Prostate gland (tissue), 2 donors: ENCODE results near the gene EIF4E. TPM values are rescaled to one million over a fixed set of nuclear protein-coding genes. Genes with fewer than 3 reads are reported as not detected.
"Not testable (repeated sequence)": the region's sequence is repeated elsewhere in the genome, so short reads cannot be mapped to it uniquely, and the experiment has no call there.

ENCODE experiments used
- DNase-seq: peaks from one replicate; pipeline ENCODE4 v3.0.0-alpha.2; 2019; ENCODE audit warnings: low spot score
- H3K27ac ChIP-seq, 2 donors: fragments of 200-600 bp; sonication (generic); 2 replicates each; pipeline ENCODE4 v1.5.1; 2017 to 2019
- H3K27me3 ChIP-seq: fragments of 200-600 bp; sonication (generic); replicated peaks from 2 replicates; pipeline ENCODE4 v1.5.1; 2019; ENCODE audit not compliant: insufficient read depth
- H3K36me3 ChIP-seq, 2 donors: fragments of 200-600 bp; sonication (generic); 1 replicate in 1 of 2; 2 replicates in 1 of 2; pipeline versions ENCODE4 v1.5.1 to v1.8.1; 2017 to 2019
- H3K4me1 ChIP-seq: fragments of 200-600 bp; sonication (generic); replicated peaks from 2 replicates; pipeline ENCODE4 v1.5.1; 2019
- H3K4me3 ChIP-seq, 2 donors: fragments of 200-600 bp; sonication (generic); 2 replicates each; pipeline ENCODE4 v1.5.1; 2017 to 2019
- H3K9me3 ChIP-seq: fragments of 200-600 bp; sonication (generic); 2 replicates; pipeline ENCODE4 v1.5.1; 2017
- CTCF ChIP-seq, 4 experiments: fragments of 200-600 bp in 2 of 4; fragments of 450-650 bp in 2 of 4; sonication (generic) in 2 of 4; IDR thresholded peaks; 1 replicate in 3 of 4; 2 replicates in 1 of 4; pipeline ENCODE4 v1.5.1; 2016 to 2019; ENCODE audit warnings: antibody characterized with exemption in 4 of 4, mild to moderate bottlenecking in 2 of 4, moderate library complexity in 2 of 4
- POLR2A ChIP-seq: fragments of 450-650 bp; IDR thresholded peaks from one replicate; pipeline ENCODE4 v1.6.1; 2016; ENCODE audit warnings: antibody characterized with exemption, mild to moderate bottlenecking
- POLR2AphosphoS5 ChIP-seq: sonication (generic); formaldehyde crosslinking; IDR thresholded peaks from one replicate; pipeline ENCODE4 v1.6.1; 2017; ENCODE audit warnings: antibody characterized with exemption
- WGBS: methylation state at CpG from one replicate; pipeline ENCODE4 v1.1.5; 2018; 5-methylcytosine and 5-hydroxymethylcytosine counted together
- intact Hi-C: fragments of 100-400 bp; cut with DNase I; formaldehyde crosslinking; loops from one replicate; pipeline ENCODE4 v1.14.2; 2022
- total RNA-seq, 2 donors: library from RNA; depleted of rRNA; stranded (reverse); fragments of >200 nt; gene quantifications; one replicate each; pipeline ENCODE4 v1.1.0, GENCODE V29; 2016

Gene EIF4E
- total RNA-seq, 2 donors from 2014 or later, result 46.8 to 70.9 TPM

GRCh38 chr4:98935633-98936032, 6.7 kb upstream of the EIF4E start:
- H3K4me3 ChIP-seq, result no peak overlapping the region
- intact Hi-C loops, result loop anchor here (5.0 kb wide), 2 partner anchors 117 to 527 kb away; no protein-coding TSS in a partner anchor
- 80% methylated on average over 4 of the region's 4 CpGs for WGBS

DNA sequence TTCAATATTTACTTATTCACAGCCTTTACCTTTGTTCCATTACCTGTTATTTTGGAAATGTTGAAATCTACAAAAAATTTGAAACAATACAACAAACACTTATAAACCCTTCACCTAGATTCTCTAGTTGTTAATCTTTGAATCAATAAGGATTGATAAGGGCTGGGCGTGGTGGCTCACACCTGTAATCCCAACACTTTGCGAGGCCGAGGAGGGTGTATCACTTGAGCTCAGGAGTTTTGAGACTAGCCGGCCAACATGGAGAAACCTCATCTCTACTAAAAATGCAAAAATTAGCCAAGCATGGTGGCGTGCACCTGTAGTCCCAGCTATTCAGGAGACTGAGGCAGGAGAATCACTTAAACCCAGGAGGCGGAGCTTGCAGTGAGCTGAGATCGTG, 5.9 kb upstream of the EIF4E start:
- not testable (repeated sequence) for DNase-seq, H3K36me3 ChIP-seq, H3K9me3 ChIP-seq, H3K27ac ChIP-seq, H3K4me3 ChIP-seq, H3K4me1 ChIP-seq, H3K27me3 ChIP-seq
- WGBS, result 93% methylated on average over 7 of the region's 7 CpGs
- intact Hi-C loops, result loop anchor here (5.0 kb wide), 2 partner anchors 117 to 527 kb away; no protein-coding TSS in a partner anchor

More at GRCh38 chr4:98935633-98936032, 6.7 kb upstream of the EIF4E start:
- DNase-seq, result no peak
- Histone ChIP-seq H3K36me3 (no peaks in the 10 kb centered on the region), H3K27ac (no peak overlapping the region), H3K9me3 (no peaks in the 10 kb centered on the region), H3K27me3 (no peaks in the 10 kb centered on the region), H3K4me1 (no peaks in the 10 kb centered on the region)
- no peak for TF ChIP-seq POLR2AphosphoS5
- TF ChIP-seq POLR2A, result no peak
- TF ChIP-seq CTCF (IDR thresholded peaks at IDR 0.05), result no peak

- Histone ChIP-seq H3K4me1 (no peaks in the 10 kb centered on the region), H3K27ac (no peak overlapping the region), H3K9me3 (no peaks in the 10 kb centered on the region), H3K27me3 (no peaks in the 10 kb centered on the region), H3K4me3 (no peak overlapping the region), H3K36me3 (no peaks in the 10 kb centered on the region)
- TF ChIP-seq POLR2A (no peak), POLR2AphosphoS5 (peak; percentile 51), CTCF (IDR thresholded peaks at IDR 0.05) (no peak)
- no peak for DNase-seq
- 80% methylated on average over 3 of the region's 3 CpGs for WGBS
- intact Hi-C loops, result no loop called here
Observed at GRCh38 chr4:98932539-98932938, 3.6 kb upstream of the EIF4E start.

GRCh38 chr4:98930311-98930865, 1.5 kb upstream of the EIF4E start:
- intact Hi-C loops, result no loop called here
- Histone ChIP-seq H3K4me3 (no peak overlapping the region), H3K36me3 (no peaks in the 10 kb centered on the region), H3K27me3 (no peaks in the 10 kb centered on the region), H3K27ac (peak overlapping the region in 1 of 2 donors; percentile 96), H3K4me1 (no peaks in the 10 kb centered on the region), H3K9me3 (no peaks in the 10 kb centered on the region)
- DNase-seq, result no peak
- no peak for TF ChIP-seq CTCF (IDR thresholded peaks at IDR 0.05)
- TF ChIP-seq POLR2AphosphoS5, result no peak
- WGBS, result 90% methylated on average over 2 of the region's 2 CpGs

DNA sequence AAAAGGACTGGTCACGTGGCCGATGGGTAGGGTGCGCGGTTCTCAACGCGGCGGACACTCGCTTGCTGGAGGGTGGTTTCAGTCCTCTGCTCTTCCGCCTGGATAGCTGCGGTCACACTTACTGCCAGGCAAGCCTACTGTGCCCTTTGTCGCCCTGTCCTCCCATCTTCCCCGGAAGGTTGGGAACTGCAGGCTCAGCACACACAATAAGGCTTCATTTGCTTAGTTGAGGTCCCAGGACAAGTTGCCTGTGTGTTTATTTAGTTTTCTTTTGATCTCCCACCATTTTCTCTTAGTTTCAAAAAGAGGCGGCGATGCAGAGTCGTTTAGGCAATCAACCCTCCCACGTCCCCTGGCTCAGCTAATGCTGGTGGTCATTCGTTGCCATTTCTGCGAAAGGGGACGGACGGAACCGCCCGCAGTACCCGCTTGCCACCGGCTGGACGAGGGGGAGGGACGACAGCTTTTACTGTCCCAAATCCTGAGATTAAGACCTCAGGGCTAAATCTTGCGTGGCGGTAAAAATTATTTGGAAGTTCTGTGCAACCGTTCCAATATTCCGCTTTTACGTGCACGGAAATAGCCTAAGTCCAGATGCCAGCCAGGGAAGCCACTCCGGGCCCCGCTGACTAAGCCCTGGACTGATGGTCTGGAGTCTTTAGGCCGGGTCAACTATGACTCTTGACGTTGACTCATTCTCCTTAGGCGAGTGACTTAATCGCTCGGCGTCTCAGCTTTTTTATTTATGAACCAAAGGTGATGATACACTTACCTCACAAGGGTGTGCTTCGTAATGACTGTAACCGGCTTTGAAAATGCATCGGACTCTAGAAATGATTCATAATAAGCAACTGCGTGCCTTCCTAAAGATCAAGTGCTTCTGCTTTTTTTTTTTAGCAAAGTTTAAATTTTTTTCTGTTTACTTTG, 671 bp upstream of the EIF4E start:
- Histone ChIP-seq H3K27ac (peak overlapping the region; percentile 92 to 96), H3K4me3 (peak overlapping the region; percentile 96 to 97), H3K9me3 (no peaks in the 10 kb centered on the region), H3K27me3 (no peaks in the 10 kb centered on the region), H3K36me3 (no peaks in the 10 kb centered on the region), H3K4me1 (no peaks in the 10 kb centered on the region)
- WGBS, result 11% methylated on average over 44 of the region's 44 CpGs
- intact Hi-C loops, result loop anchor here (5.0 to 10.0 kb wide), 3 partner anchors 68 to 457 kb away; partner anchors contain the start of genes METAP1 and TSPAN5
- TF ChIP-seq POLR2AphosphoS5, result no peak
- peak in 2 of 4 experiments; percentile 16 to 37 for TF ChIP-seq CTCF (IDR thresholded peaks at IDR 0.05)
- peak; percentile 67 for TF ChIP-seq POLR2A
- DNase-seq, result peak; percentile 33
